OCI-LY7 (cell line): Measurements from ENCODE around the gene AMIGO2. TPM values are rescaled to one million over a fixed set of nuclear protein-coding genes. Genes with fewer than 3 reads are reported as not detected.
A peak's percentile ranks its signal among the peaks of the same experiment; 100 is the strongest.

Experiments
- BruUV-seq: library from RNA; stranded (reverse); fragments of 400-500 nt; replicated peaks from 2 replicates; lab custom pipeline; 2021; lab: Mats Ljungman, UMichigan
- CTCF ChIA-PET: fragments of 300-600 bp; sonication (Branson Sonifier 250); formaldehyde crosslinking; loops from one replicate; lab custom pipeline; 2022; ENCODE audit warnings: antibody characterized with exemption; ENCODE audit not compliant: unreplicated experiment; lab: Charles Lee
- POLR2A ChIA-PET: fragments of 300-600 bp; sonication (Branson Sonifier 250); formaldehyde crosslinking; loops from one replicate; lab custom pipeline; 2022; ENCODE audit warnings: antibody characterized with exemption; lab: Charles Lee
- DNase-seq: peaks from one replicate; pipeline ENCODE4 v3.0.0-alpha.2; 2015; ENCODE audit warnings: low spot score
- H2AFZ ChIP-seq: fragments of 200-600 bp; sonication (generic), shearing (Covaris generic); 2 replicates; pipeline ENCODE4 v1.6.1; 2014; ENCODE audit warnings: mild to moderate bottlenecking, antibody characterized with exemption, low read length, moderate library complexity
- H3K27ac ChIP-seq: fragments of 200-600 bp; sonication (generic); 2 replicates; pipeline ENCODE4 v1.5.1; 2014; ENCODE audit warnings: mixed run types, low read depth, mild to moderate bottlenecking, moderate library complexity, low read length, inconsistent platforms; ENCODE audit not compliant: poor library complexity, severe bottlenecking
- H3K36me3 ChIP-seq: fragments of 200-600 bp; sonication (generic); 2 replicates; pipeline ENCODE4 v1.6.1; 2014; ENCODE audit warnings: mild to moderate bottlenecking, antibody characterized with exemption, low read length, moderate library complexity, mixed read lengths; ENCODE audit not compliant: insufficient read depth
- H3K4me1 ChIP-seq: fragments of 200-600 bp; sonication (generic); 2 replicates; pipeline ENCODE4 v1.5.1; 2014; ENCODE audit warnings: mild to moderate bottlenecking, low read length; ENCODE audit not compliant: insufficient read depth, poor library complexity, severe bottlenecking
- H3K4me2 ChIP-seq: fragments of 200-600 bp; sonication (generic); 2 replicates; pipeline ENCODE4 v1.6.1; 2014; ENCODE audit warnings: mild to moderate bottlenecking, low read length
- H3K4me3 ChIP-seq: fragments of 200-600 bp; sonication (generic); 2 replicates; pipeline ENCODE4 v1.5.1; 2014; ENCODE audit warnings: mild to moderate bottlenecking, low read depth, low read length; ENCODE audit not compliant: poor library complexity, severe bottlenecking
- H3K79me2 ChIP-seq: fragments of 200-600 bp; sonication (generic); 2 replicates; pipeline ENCODE4 v1.6.1; 2016; ENCODE audit warnings: low read depth, mild to moderate bottlenecking, low read length, moderate library complexity, mixed read lengths; ENCODE audit not compliant: insufficient read depth
- H3K9me2 ChIP-seq: fragments of 200-600 bp; sonication (generic); 2 replicates; pipeline ENCODE4 v1.6.1; 2016; ENCODE audit warnings: mild to moderate bottlenecking, low read length, mixed read lengths; ENCODE audit not compliant: insufficient read depth
- H3K9me3 ChIP-seq: fragments of 200-600 bp; sonication (generic); 2 replicates; pipeline ENCODE4 v1.6.1; 2014; ENCODE audit warnings: mild to moderate bottlenecking, mixed run types, low read length, mixed read lengths
- H4K20me1 ChIP-seq: fragments of 200-600 bp; sonication (generic); 2 replicates; pipeline ENCODE4 v1.6.1; 2014; ENCODE audit warnings: mild to moderate bottlenecking, antibody characterized with exemption, low read length, moderate library complexity, mixed read lengths; ENCODE audit not compliant: insufficient read depth
- EZH2phosphoT487 ChIP-seq: fragments of 200-600 bp; sonication (generic); IDR thresholded peaks from 2 replicates; pipeline ENCODE4 v1.6.1; 2018; ENCODE audit warnings: low read depth, borderline replicate concordance, mild to moderate bottlenecking, mixed run types, antibody characterized with exemption, low read length, moderate library complexity, mixed read lengths
- intact Hi-C: fragments of 100-400 bp; cut with micrococcal nuclease; formaldehyde crosslinking; loops from one replicate; pipeline ENCODE4 v1.10.0; 2022; ENCODE audit not compliant: unreplicated experiment
- total RNA-seq, 2 experiments: library from RNA; depleted of rRNA in 1 of 2; stranded (reverse); fragments of >200 nt in 1 of 2; shearing (Covaris generic) in 1 of 2; gene quantifications; 2 replicates each; pipeline ENCODE4 v1.2.3, GENCODE V29; 2014 to 2022
- TF ChIP-seq, protein P1 (sequence below): fragments of 200-600 bp; sonication (generic); conservative IDR thresholded peaks from 2 replicates; pipeline ENCODE4 v1.5.1; 2014; ENCODE audit warnings: mild to moderate bottlenecking, antibody characterized with exemption, low read length, moderate library complexity, mixed read lengths

The AMIGO2 gene
- total RNA-seq, 2 experiments from 2014 or later, result not detected

DNA sequence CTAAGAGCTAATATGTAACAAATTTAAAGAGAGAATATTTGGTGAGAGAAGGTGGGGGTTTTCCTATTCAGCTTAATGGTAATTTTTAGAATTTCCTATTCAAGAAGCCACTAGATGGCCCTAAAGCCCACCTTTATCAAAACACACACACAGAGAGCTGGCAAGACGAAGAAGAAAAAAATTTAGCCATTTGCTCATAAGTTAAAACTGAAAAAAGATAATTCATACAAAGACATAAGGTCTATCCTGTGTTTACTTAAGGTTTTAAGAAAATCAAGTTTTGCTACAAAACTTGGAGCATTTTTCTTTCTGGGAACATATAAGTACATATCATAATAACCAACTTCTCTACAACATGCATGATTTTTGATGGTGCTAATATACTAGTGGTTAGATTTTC is 47.1 kb downstream of the AMIGO2 start:
- H3K79me2 ChIP-seq, result no peaks in the 10 kb centered on the region
- no TSS peak for BruUV-seq
- H3K4me2 ChIP-seq, result no peak overlapping the region
- no peak overlapping the region for H3K4me3 ChIP-seq
- H2AFZ ChIP-seq, result no peak overlapping the region
- DNase-seq, result peak; percentile 60
- H3K36me3 ChIP-seq, result no peaks in the 10 kb centered on the region
- ChIA-PET POLR2A (interaction anchor here (0.9 to 1.0 kb wide), 2 partner anchors 244 to 275 kb away, joined by 3 read pairs; no protein-coding TSS in a partner anchor), CTCF (interaction anchor here (0.6 kb wide), 1 partner anchor 589 kb away, joined by 3 read pairs; no protein-coding TSS in a partner anchor)
- no peak for TF ChIP-seq EZH2phosphoT487
- TF ChIP-seq, protein P1, sequence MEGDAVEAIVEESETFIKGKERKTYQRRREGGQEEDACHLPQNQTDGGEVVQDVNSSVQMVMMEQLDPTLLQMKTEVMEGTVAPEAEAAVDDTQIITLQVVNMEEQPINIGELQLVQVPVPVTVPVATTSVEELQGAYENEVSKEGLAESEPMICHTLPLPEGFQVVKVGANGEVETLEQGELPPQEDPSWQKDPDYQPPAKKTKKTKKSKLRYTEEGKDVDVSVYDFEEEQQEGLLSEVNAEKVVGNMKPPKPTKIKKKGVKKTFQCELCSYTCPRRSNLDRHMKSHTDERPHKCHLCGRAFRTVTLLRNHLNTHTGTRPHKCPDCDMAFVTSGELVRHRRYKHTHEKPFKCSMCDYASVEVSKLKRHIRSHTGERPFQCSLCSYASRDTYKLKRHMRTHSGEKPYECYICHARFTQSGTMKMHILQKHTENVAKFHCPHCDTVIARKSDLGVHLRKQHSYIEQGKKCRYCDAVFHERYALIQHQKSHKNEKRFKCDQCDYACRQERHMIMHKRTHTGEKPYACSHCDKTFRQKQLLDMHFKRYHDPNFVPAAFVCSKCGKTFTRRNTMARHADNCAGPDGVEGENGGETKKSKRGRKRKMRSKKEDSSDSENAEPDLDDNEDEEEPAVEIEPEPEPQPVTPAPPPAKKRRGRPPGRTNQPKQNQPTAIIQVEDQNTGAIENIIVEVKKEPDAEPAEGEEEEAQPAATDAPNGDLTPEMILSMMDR, result peak; percentile 84
- H3K9me2 ChIP-seq, result no peaks in the 10 kb centered on the region
- H3K27ac ChIP-seq, result no peak overlapping the region
- no peaks in the 10 kb centered on the region for H3K4me1 ChIP-seq
- H4K20me1 ChIP-seq, result no peaks in the 10 kb centered on the region
- intact Hi-C loops, result loop anchor here (1.0 to 5.0 kb wide), 4 partner anchors 45 to 655 kb away; partner anchors contain the start of genes AMIGO2 and PCED1B
- no peaks in the 10 kb centered on the region for H3K9me3 ChIP-seq

- CTCF ChIA-PET, result no interaction called here
Measured at GRCh38 chr12:47029903-47030302, 49.9 kb downstream of the AMIGO2 start.

More at GRCh38 chr12:47029903-47030302, 49.9 kb downstream of the AMIGO2 start:
- no peaks in the 10 kb centered on the region for H4K20me1 ChIP-seq
- intact Hi-C loops, result loop anchor here (5.0 to 10.0 kb wide), 3 partner anchors 47 to 955 kb away; partner anchors contain the start of genes AMIGO2 and PCED1B
- no peaks in the 10 kb centered on the region for H3K79me2 ChIP-seq
- POLR2A ChIA-PET, result interaction anchor here (0.6 kb wide), 1 partner anchor 94 kb away, joined by 3 read pairs; no protein-coding TSS in a partner anchor
- H3K36me3 ChIP-seq, result no peaks in the 10 kb centered on the region
- BruUV-seq, result no TSS peak
- no peak for DNase-seq
- no peak overlapping the region for H3K4me3 ChIP-seq
- H3K27ac ChIP-seq, result no peak overlapping the region
- TF ChIP-seq, protein P1, result no peak
- TF ChIP-seq EZH2phosphoT487, result no peak
- no peaks in the 10 kb centered on the region for H3K4me1 ChIP-seq
- H3K9me3 ChIP-seq, result no peaks in the 10 kb centered on the region
- no peak overlapping the region for H3K4me2 ChIP-seq
- H3K9me2 ChIP-seq, result no peaks in the 10 kb centered on the region
- no peak overlapping the region for H2AFZ ChIP-seq
